RWPE2 (cell line): ENCODE measurements around the gene MUSTN1.

Experiments used
- ATAC-seq: fragments of 200-7000 bp; cut with Tn5 transposase; 3 replicates; pipeline ENCODE4 v1.9.1; 2021; ENCODE audit warnings: low read depth
- DNase-seq: peaks from one replicate; pipeline ENCODE4 v3.0.0-alpha.2; 2020; ENCODE audit warnings: low spot score
- H3K27ac ChIP-seq: fragments of 450-650 bp; 2 replicates; pipeline ENCODE4 v1.5.1; 2017; ENCODE audit warnings: mild to moderate bottlenecking; ENCODE audit not compliant: poor library complexity, severe bottlenecking
- H3K27me3 ChIP-seq: fragments of 250-450 bp; sonication (Bioruptor Pico); 2 replicates; pipeline ENCODE4 v1.5.1; 2021; ENCODE audit warnings: mild to moderate bottlenecking, moderate library complexity; ENCODE audit not compliant: insufficient read depth, poor library complexity, severe bottlenecking
- H3K36me3 ChIP-seq: fragments of 250-450 bp; sonication (Bioruptor Pico); 2 replicates; pipeline ENCODE4 v1.5.1; 2020; ENCODE audit warnings: low read depth, mild to moderate bottlenecking, moderate library complexity
- H3K4me1 ChIP-seq: fragments of 250-450 bp; sonication (Bioruptor Pico); 2 replicates; pipeline ENCODE4 v1.5.1; 2021; ENCODE audit warnings: mild to moderate bottlenecking, moderate library complexity; ENCODE audit not compliant: insufficient read depth, poor library complexity, severe bottlenecking
- H3K4me3 ChIP-seq: fragments of 250-450 bp; sonication (Bioruptor Pico); 2 replicates; pipeline ENCODE4 v1.5.1; 2021; ENCODE audit warnings: mild to moderate bottlenecking, moderate library complexity; ENCODE audit not compliant: severe bottlenecking
- H3K9me3 ChIP-seq: fragments of 250-450 bp; sonication (Bioruptor Pico); 2 replicates; pipeline ENCODE4 v1.5.1; 2021; ENCODE audit warnings: mild to moderate bottlenecking, moderate library complexity; ENCODE audit not compliant: severe bottlenecking
- CTCF ChIP-seq: fragments of 450-650 bp; IDR thresholded peaks from one replicate; pipeline ENCODE4 v1.5.1; 2017; ENCODE audit warnings: mild to moderate bottlenecking, moderate library complexity; ENCODE audit not compliant: poor library complexity, severe bottlenecking

The MUSTN1 gene

GRCh38 chr3:52873433-52874159 is 38.8 kb upstream of the MUSTN1 start:
- TF ChIP-seq CTCF: no peak
- H3K4me1 ChIP-seq: no peaks in the 10 kb centered on the region
- DNase-seq: no peak
- no peak overlapping the region for H3K4me3 ChIP-seq
- no peaks in the 10 kb centered on the region for H3K27me3 ChIP-seq
- H3K27ac ChIP-seq: no peak overlapping the region
- H3K9me3 ChIP-seq: no peaks in the 10 kb centered on the region
- no peaks in the 10 kb centered on the region for H3K36me3 ChIP-seq
- ATAC-seq: no peak

DNA sequence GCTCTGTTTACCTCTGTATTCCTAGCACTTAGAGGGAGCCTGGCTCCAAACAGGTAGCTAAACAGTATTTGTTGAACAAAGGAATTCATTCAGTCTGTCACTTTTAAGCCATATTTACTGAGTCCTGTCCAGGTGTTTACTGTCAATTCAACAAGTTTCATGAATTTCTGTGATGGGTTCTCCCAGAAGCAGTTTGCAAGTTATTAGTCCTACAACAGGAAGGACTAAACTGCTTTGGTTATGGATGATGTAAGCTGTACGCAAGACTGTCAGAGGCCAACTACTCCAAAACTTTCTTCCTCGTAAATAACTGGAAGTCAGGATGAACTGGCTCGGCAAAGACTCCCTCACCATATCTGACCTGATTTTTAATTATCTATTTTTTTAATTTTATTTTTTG is 37.4 kb upstream of the MUSTN1 start:
- no peak for DNase-seq
- no peak overlapping the region for H3K27ac ChIP-seq
- no peaks in the 10 kb centered on the region for H3K27me3 ChIP-seq
- no peaks in the 10 kb centered on the region for H3K36me3 ChIP-seq
- H3K9me3 ChIP-seq: no peaks in the 10 kb centered on the region
- H3K4me3 ChIP-seq: no peak overlapping the region
- no peak for TF ChIP-seq CTCF
- no peaks in the 10 kb centered on the region for H3K4me1 ChIP-seq
- ATAC-seq: no peak

GRCh38 chr3:52871761-52872160 is 36.9 kb upstream of the MUSTN1 start:
- Histone ChIP-seq H3K4me3 (no peak overlapping the region), H3K4me1 (no peaks in the 10 kb centered on the region), H3K27me3 (no peaks in the 10 kb centered on the region), H3K36me3 (no peaks in the 10 kb centered on the region), H3K27ac (no peak overlapping the region), H3K9me3 (no peaks in the 10 kb centered on the region)
- no peak for TF ChIP-seq CTCF
- DNase-seq (no peak), ATAC-seq (no peak)

DNA sequence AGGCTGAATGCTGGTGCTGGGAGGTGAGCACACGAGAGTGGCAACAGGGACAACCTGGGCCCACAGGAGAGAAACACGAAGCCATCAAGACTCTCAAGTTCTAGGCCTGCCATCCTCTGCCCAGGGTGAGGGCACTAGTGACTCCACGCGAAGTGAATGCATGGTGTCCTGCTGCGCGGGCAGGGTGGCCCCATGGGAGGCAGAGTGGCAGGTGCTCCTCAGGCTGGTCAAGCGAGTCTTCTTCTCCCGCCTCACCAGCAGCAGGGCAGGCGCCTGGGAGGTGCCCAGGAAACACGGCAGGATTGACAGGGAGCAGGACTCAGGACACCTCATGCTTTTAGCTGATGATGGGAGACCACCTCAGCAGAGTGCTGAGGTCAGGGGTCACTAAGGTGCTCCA is 35.7 kb upstream of the MUSTN1 start:
- Histone ChIP-seq H3K4me3 (no peak overlapping the region), H3K27ac (no peak overlapping the region), H3K36me3 (no peaks in the 10 kb centered on the region), H3K27me3 (no peaks in the 10 kb centered on the region), H3K9me3 (no peaks in the 10 kb centered on the region), H3K4me1 (no peaks in the 10 kb centered on the region)
- ATAC-seq (no peak), DNase-seq (no peak)
- no peak for TF ChIP-seq CTCF

GRCh38 chr3:52866427-52866826 is 31.6 kb upstream of the MUSTN1 start:
- Histone ChIP-seq H3K4me3 (no peak overlapping the region), H3K9me3 (no peaks in the 10 kb centered on the region), H3K4me1 (no peaks in the 10 kb centered on the region), H3K27ac (no peak overlapping the region), H3K27me3 (no peaks in the 10 kb centered on the region), H3K36me3 (no peaks in the 10 kb centered on the region)
- TF ChIP-seq CTCF: no peak
- no peak for ATAC-seq
- DNase-seq: no peak
